Measurements from ENCODE around the gene GFRA1.

The GFRA1 gene

GRCh38 chr10:116240157-116240950 is 32.7 kb downstream of the GFRA1 start:
- WGBS, 2 donors (ENCODE audit: extremely low coverage in 2 of 2, insufficient read length in 2 of 2, insufficient replicate concordance in 1 of 2), result no CpG with 5 or more reads among the region's 13 CpGs
- H2BK15ac ChIP-seq (ENCODE audit: low read length), result no peak overlapping the region

GRCh38 chr10:116239229-116239628 is 33.8 kb downstream of the GFRA1 start:
- no peaks in the 10 kb centered on the region for H3K79me1 ChIP-seq (ENCODE audit: low read depth, low read length)
- WGBS, 2 donors (ENCODE audit: extremely low coverage in 2 of 2, insufficient read length in 2 of 2, insufficient replicate concordance in 1 of 2), result no CpG with 5 or more reads among the region's 4 CpGs
- no peak overlapping the region for H3K4ac ChIP-seq (ENCODE audit: low read length)

More at GRCh38 chr10:116240157-116240950, 32.7 kb downstream of the GFRA1 start:
- Histone ChIP-seq H3K23ac (ENCODE audit: low read depth, low read length, poor library complexity) (no peak overlapping the region), H2BK5ac (ENCODE audit: low read length) (no peak overlapping the region), H3K4me1 (ENCODE audit: control insufficient read depth in 2 of 2, insufficient read depth in 1 of 2, low read depth in 1 of 2, low read length in 2 of 2) (peaks cover 3 to 20% of the 10 kb centered on the region in 2 donors), H3K79me1 (ENCODE audit: low read depth, low read length) (no peaks in the 10 kb centered on the region), H3K9ac (ENCODE audit: low read depth, low read length, poor library complexity) (peak overlapping the region; percentile 38), H2AFZ (ENCODE audit: low read length) (no peak overlapping the region), H2BK120ac (ENCODE audit: low read depth, low read length) (no peak overlapping the region), H4K91ac (ENCODE audit: low read depth, low read length, poor library complexity) (no peak overlapping the region), H3K9me3 (replicated peaks in 1 of 2; ENCODE audit: control insufficient read depth in 2 of 2, insufficient read depth in 1 of 2, low read depth in 1 of 2, low read length in 2 of 2) (peaks cover 2 to 9% of the 10 kb centered on the region in 2 donors), H3K18ac (ENCODE audit: low read length) (no peak overlapping the region), H3K27me3 (ENCODE audit: control insufficient read depth in 3 of 3, insufficient read depth in 3 of 3, low read depth in 1 of 3, low read length in 3 of 3) (no peaks in the 10 kb centered on the region), H3K14ac (ENCODE audit: low read length) (no peak overlapping the region), H2BK12ac (ENCODE audit: low read length) (no peak overlapping the region), H3K36me3 (replicated peaks in 1 of 2; ENCODE audit: control insufficient read depth in 2 of 2, insufficient read depth in 2 of 2, low read length in 2 of 2) (peaks cover 0 to 4% of the 10 kb centered on the region in 2 donors), H3K4ac (ENCODE audit: low read length) (no peak overlapping the region), H3K4me2 (ENCODE audit: insufficient read depth, low read length, poor library complexity, severe bottlenecking) (no peak overlapping the region), H3K4me3 (ENCODE audit: low read length in 2 of 2) (no peak overlapping the region), H4K8ac (ENCODE audit: low read depth, low read length) (no peak overlapping the region), H3K27ac (replicated peaks; ENCODE audit: low read length) (no peak overlapping the region), H2AK5ac (ENCODE audit: low read depth, low read length) (no peak overlapping the region)
- no peak for DNase-seq (ENCODE audit: low spot score)

GRCh38 chr10:116237970-116238369 is 35.0 kb downstream of the GFRA1 start:
- H2BK12ac ChIP-seq (ENCODE audit: low read length), result no peak overlapping the region
- H3K23ac ChIP-seq (ENCODE audit: low read depth, low read length, poor library complexity), result no peak overlapping the region
- no peak overlapping the region for H2BK5ac ChIP-seq (ENCODE audit: low read length)
- WGBS, 2 donors (ENCODE audit: extremely low coverage in 2 of 2, insufficient read length in 2 of 2, insufficient replicate concordance in 1 of 2), result no CpG with 5 or more reads among the region's 15 CpGs
- H3K9me3 ChIP-seq (replicated peaks in 1 of 2; ENCODE audit: control insufficient read depth in 2 of 2, insufficient read depth in 1 of 2, low read depth in 1 of 2, low read length in 2 of 2), result peaks cover 4 to 14% of the 10 kb centered on the region in 2 donors
- no peak overlapping the region for H3K14ac ChIP-seq (ENCODE audit: low read length)
- H2BK120ac ChIP-seq (ENCODE audit: low read depth, low read length), result no peak overlapping the region
- H3K4me3 ChIP-seq (ENCODE audit: low read length in 2 of 2), result no peak overlapping the region
- H2AK5ac ChIP-seq (ENCODE audit: low read depth, low read length), result no peak overlapping the region
- no peaks in the 10 kb centered on the region for H3K27me3 ChIP-seq (ENCODE audit: control insufficient read depth in 3 of 3, insufficient read depth in 3 of 3, low read depth in 1 of 3, low read length in 3 of 3)
- H4K91ac ChIP-seq (ENCODE audit: low read depth, low read length, poor library complexity), result no peak overlapping the region
- no peak overlapping the region for H2AFZ ChIP-seq (ENCODE audit: low read length)
- H3K27ac ChIP-seq (replicated peaks; ENCODE audit: low read length), result no peak overlapping the region
- no peak overlapping the region for H3K4ac ChIP-seq (ENCODE audit: low read length)
- no peak overlapping the region for H3K9ac ChIP-seq (ENCODE audit: low read depth, low read length, poor library complexity)
- H4K8ac ChIP-seq (ENCODE audit: low read depth, low read length), result no peak overlapping the region
- DNase-seq (ENCODE audit: low spot score), result no peak
- H2BK15ac ChIP-seq (ENCODE audit: low read length), result no peak overlapping the region
- H3K4me2 ChIP-seq (ENCODE audit: insufficient read depth, low read length, poor library complexity, severe bottlenecking), result no peak overlapping the region
- no peak overlapping the region for H3K18ac ChIP-seq (ENCODE audit: low read length)
- no peaks in the 10 kb centered on the region for H3K79me1 ChIP-seq (ENCODE audit: low read depth, low read length)
- peaks cover 0 to 3% of the 10 kb centered on the region in 2 donors for H3K36me3 ChIP-seq (replicated peaks in 1 of 2; ENCODE audit: control insufficient read depth in 2 of 2, insufficient read depth in 2 of 2, low read length in 2 of 2)
- peaks cover 3 to 14% of the 10 kb centered on the region in 2 donors for H3K4me1 ChIP-seq (ENCODE audit: control insufficient read depth in 2 of 2, insufficient read depth in 1 of 2, low read depth in 1 of 2, low read length in 2 of 2)

More at GRCh38 chr10:116239229-116239628, 33.8 kb downstream of the GFRA1 start:
- DNase-seq (ENCODE audit: low spot score), result no peak
- peaks cover 4 to 10% of the 10 kb centered on the region in 2 donors for H3K9me3 ChIP-seq (replicated peaks in 1 of 2; ENCODE audit: control insufficient read depth in 2 of 2, insufficient read depth in 1 of 2, low read depth in 1 of 2, low read length in 2 of 2)
- no peak overlapping the region for H2BK15ac ChIP-seq (ENCODE audit: low read length)
- no peaks in the 10 kb centered on the region for H3K27me3 ChIP-seq (ENCODE audit: control insufficient read depth in 3 of 3, insufficient read depth in 3 of 3, low read depth in 1 of 3, low read length in 3 of 3)
- H3K23ac ChIP-seq (ENCODE audit: low read depth, low read length, poor library complexity), result no peak overlapping the region
- H3K9ac ChIP-seq (ENCODE audit: low read depth, low read length, poor library complexity), result no peak overlapping the region
- H2AFZ ChIP-seq (ENCODE audit: low read length), result no peak overlapping the region
- H2AK5ac ChIP-seq (ENCODE audit: low read depth, low read length), result no peak overlapping the region
- no peak overlapping the region for H3K27ac ChIP-seq (replicated peaks; ENCODE audit: low read length)
- H2BK5ac ChIP-seq (ENCODE audit: low read length), result no peak overlapping the region
- no peak overlapping the region for H4K8ac ChIP-seq (ENCODE audit: low read depth, low read length)
- H3K4me2 ChIP-seq (ENCODE audit: insufficient read depth, low read length, poor library complexity, severe bottlenecking), result no peak overlapping the region
- H3K18ac ChIP-seq (ENCODE audit: low read length), result no peak overlapping the region
- H2BK120ac ChIP-seq (ENCODE audit: low read depth, low read length), result no peak overlapping the region
- H4K91ac ChIP-seq (ENCODE audit: low read depth, low read length, poor library complexity), result no peak overlapping the region
- no peak overlapping the region for H3K14ac ChIP-seq (ENCODE audit: low read length)
- no peak overlapping the region for H2BK12ac ChIP-seq (ENCODE audit: low read length)
- peaks cover 3 to 20% of the 10 kb centered on the region in 2 donors for H3K4me1 ChIP-seq (ENCODE audit: control insufficient read depth in 2 of 2, insufficient read depth in 1 of 2, low read depth in 1 of 2, low read length in 2 of 2)
- H3K4me3 ChIP-seq (ENCODE audit: low read length in 2 of 2), result no peak overlapping the region
- peaks cover 0 to 3% of the 10 kb centered on the region in 2 donors for H3K36me3 ChIP-seq (replicated peaks in 1 of 2; ENCODE audit: control insufficient read depth in 2 of 2, insufficient read depth in 2 of 2, low read length in 2 of 2)

- Histone ChIP-seq H3K4me2 (ENCODE audit: insufficient read depth, low read length, poor library complexity, severe bottlenecking) (no peak overlapping the region), H3K9ac (ENCODE audit: low read depth, low read length, poor library complexity) (no peak overlapping the region), H2BK120ac (ENCODE audit: low read depth, low read length) (no peak overlapping the region), H3K9me3 (replicated peaks in 1 of 2; ENCODE audit: control insufficient read depth in 2 of 2, insufficient read depth in 1 of 2, low read depth in 1 of 2, low read length in 2 of 2) (peaks cover 4 to 14% of the 10 kb centered on the region in 2 donors), H3K27ac (replicated peaks; ENCODE audit: low read length) (no peak overlapping the region), H3K79me1 (ENCODE audit: low read depth, low read length) (no peaks in the 10 kb centered on the region), H3K36me3 (replicated peaks in 1 of 2; ENCODE audit: control insufficient read depth in 2 of 2, insufficient read depth in 2 of 2, low read length in 2 of 2) (peaks cover 0 to 3% of the 10 kb centered on the region in 2 donors), H2BK5ac (ENCODE audit: low read length) (no peak overlapping the region), H3K4ac (ENCODE audit: low read length) (no peak overlapping the region), H3K4me1 (ENCODE audit: control insufficient read depth in 2 of 2, insufficient read depth in 1 of 2, low read depth in 1 of 2, low read length in 2 of 2) (peaks cover 3 to 14% of the 10 kb centered on the region in 2 donors), H2BK12ac (ENCODE audit: low read length) (no peak overlapping the region), H3K23ac (ENCODE audit: low read depth, low read length, poor library complexity) (no peak overlapping the region), H3K27me3 (ENCODE audit: control insufficient read depth in 3 of 3, insufficient read depth in 3 of 3, low read depth in 1 of 3, low read length in 3 of 3) (no peaks in the 10 kb centered on the region), H4K91ac (ENCODE audit: low read depth, low read length, poor library complexity) (no peak overlapping the region), H3K14ac (ENCODE audit: low read length) (no peak overlapping the region), H3K4me3 (ENCODE audit: low read length in 2 of 2) (no peak overlapping the region), H3K18ac (ENCODE audit: low read length) (no peak overlapping the region), H2AFZ (ENCODE audit: low read length) (no peak overlapping the region), H2AK5ac (ENCODE audit: low read depth, low read length) (no peak overlapping the region), H2BK15ac (ENCODE audit: low read length) (no peak overlapping the region), H4K8ac (ENCODE audit: low read depth, low read length) (no peak overlapping the region)
- no CpG with 5 or more reads among the region's 3 CpGs for WGBS, 2 donors (ENCODE audit: extremely low coverage in 2 of 2, insufficient read length in 2 of 2, insufficient replicate concordance in 1 of 2)
- no peak for DNase-seq (ENCODE audit: low spot score)
These were observed 35.7 kb downstream of the GFRA1 start for GRCh38 chr10:116237260-116237659.
